VCaP (cell line): Measurements from ENCODE around the gene CRISP1.

Experiments used
- H3K27ac ChIP-seq: fragments of 450-650 bp; 2 replicates; pipeline ENCODE4 v1.5.1; 2017
- CTCF ChIP-seq: fragments of 450-650 bp; conservative IDR thresholded peaks from 2 replicates; pipeline ENCODE4 v1.5.1; 2017; ENCODE audit warnings: mild to moderate bottlenecking, moderate library complexity

Gene CRISP1

GRCh38 chr6:49806145-49806544 lies 60.2 kb downstream of the CRISP1 start:
- no peak for TF ChIP-seq CTCF
- no peak overlapping the region for H3K27ac ChIP-seq

- no peak overlapping the region for H3K27ac ChIP-seq
- no peak for TF ChIP-seq CTCF
These were observed 61.1 kb downstream of the CRISP1 start for GRCh38 chr6:49805246-49805645.

GRCh38 chr6:49801525-49801924 lies 64.8 kb downstream of the CRISP1 start:
- H3K27ac ChIP-seq: no peak overlapping the region
- TF ChIP-seq CTCF: no peak

- H3K27ac ChIP-seq: no peak overlapping the region
These were observed 67.2 kb downstream of the CRISP1 start for GRCh38 chr6:49799090-49799489.

GRCh38 chr6:49796842-49797455 lies 69.4 kb downstream of the CRISP1 start:
- peak overlapping the region; percentile 51 for H3K27ac ChIP-seq

More at GRCh38 chr6:49799090-49799489, 67.2 kb downstream of the CRISP1 start:
- no peak for TF ChIP-seq CTCF

- no peak for TF ChIP-seq CTCF
- H3K27ac ChIP-seq: no peak overlapping the region
These were observed 76.0 kb downstream of the CRISP1 start for GRCh38 chr6:49790341-49790740.

- H3K27ac ChIP-seq: no peak within 1 kb of the TSS
- no peak for TF ChIP-seq CTCF
These were observed 79.2 kb downstream of the CRISP1 start, which contains the start of gene PGK2 for GRCh38 chr6:49787176-49787575. PGK2 (minus strand) TSS chr6:49787285; CDS start chr6:49787187, 98 bp downstream.

GRCh38 chr6:49784272-49784671 lies 82.1 kb downstream of the CRISP1 start:
- no peak overlapping the region for H3K27ac ChIP-seq

More at GRCh38 chr6:49784272-49784671, 82.1 kb downstream of the CRISP1 start:
- TF ChIP-seq CTCF: no peak
